Glutamatergic neuron (in vitro differentiated cells): ENCODE measurements around the gene KRTAP10-4. TPM values are rescaled to one million over a fixed set of nuclear protein-coding genes. Genes with fewer than 3 reads are reported as not detected.

Experiments used
- DNase-seq: peaks from one replicate; pipeline ENCODE4 v3.0.0; 2022
- H3K27ac Mint-ChIP-seq: one replicate; pipeline ENCODE4 v1.8.0; 2020; ENCODE audit warnings: mild to moderate bottlenecking, mixed read lengths, inconsistent platforms; ENCODE audit not compliant: unreplicated experiment
- H3K27me3 Mint-ChIP-seq: one replicate; pipeline ENCODE4 v1.8.0; 2020; ENCODE audit warnings: mild to moderate bottlenecking, moderate library complexity, mixed read lengths, inconsistent platforms; ENCODE audit not compliant: unreplicated experiment
- H3K36me3 Mint-ChIP-seq: one replicate; pipeline ENCODE4 v1.8.0; 2020; ENCODE audit warnings: mild to moderate bottlenecking, mixed read lengths, inconsistent platforms; ENCODE audit not compliant: unreplicated experiment
- H3K4me1 Mint-ChIP-seq: one replicate; pipeline ENCODE4 v1.8.0; 2020; ENCODE audit warnings: mild to moderate bottlenecking, low read depth, mixed read lengths, inconsistent platforms; ENCODE audit not compliant: unreplicated experiment
- H3K4me3 Mint-ChIP-seq: one replicate; pipeline ENCODE4 v1.8.0; 2020; ENCODE audit warnings: mild to moderate bottlenecking, mixed read lengths, inconsistent platforms; ENCODE audit not compliant: unreplicated experiment
- H3K9me3 Mint-ChIP-seq: one replicate; pipeline ENCODE4 v1.8.0; 2020; ENCODE audit warnings: mild to moderate bottlenecking, moderate library complexity, mixed read lengths, inconsistent platforms; ENCODE audit not compliant: unreplicated experiment
- CTCF ChIP-seq: fragments of 200-600 bp; sonication (generic); IDR thresholded peaks from one replicate; pipeline ENCODE4 v1.5.0; 2021; ENCODE audit not compliant: partially characterized antibody, unreplicated experiment
- total RNA-seq: library from RNA; stranded (reverse); fragmentation: NEBNext Ultra II Directional; extraction: Animal tissue kit (Norgen Biotek cat#: 25700); gene quantifications from one replicate; pipeline ENCODE4 v1.2.1, GENCODE V29; 2021; ENCODE audit not compliant: unreplicated experiment

KRTAP10-4 gene
- total RNA-seq, 1 donor from 2014 or later = not detected

DNA sequence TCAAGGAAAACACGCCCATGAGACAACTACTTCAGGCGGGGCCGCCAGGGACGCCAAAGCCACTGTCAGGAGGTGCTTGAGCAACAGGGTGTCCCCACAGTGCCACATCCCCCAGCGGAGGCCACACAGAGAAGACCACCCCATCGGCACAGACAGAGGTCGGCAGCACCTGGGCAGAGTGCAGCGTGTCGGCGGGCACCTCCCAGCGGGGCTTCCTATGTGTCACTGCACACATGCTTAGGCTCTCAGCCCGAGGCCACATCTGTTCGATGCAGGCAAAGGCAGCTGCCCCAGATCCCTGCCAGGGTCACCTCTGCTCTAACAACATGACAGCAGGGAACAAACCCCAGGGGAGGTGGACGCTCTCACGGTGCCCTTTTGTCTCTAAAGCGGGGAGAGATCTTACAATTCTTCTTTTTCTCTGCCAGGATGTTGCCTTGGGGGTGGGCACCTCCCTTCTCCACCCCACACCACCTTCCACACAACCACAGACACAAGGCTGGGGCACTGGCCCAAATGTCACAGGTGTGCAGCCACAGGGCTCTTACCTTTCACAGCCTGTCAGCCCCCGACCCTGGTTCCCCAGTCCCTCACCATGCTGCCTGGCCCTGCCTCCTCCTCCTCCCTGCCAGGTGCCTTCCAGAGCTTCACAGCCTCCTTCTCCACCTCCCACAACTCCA, 42.5 kb downstream of the KRTAP10-4 start:
- TF ChIP-seq CTCF = no peak
- no peak for DNase-seq
- peaks cover 10% of the 10 kb centered on the region for H3K4me1 Mint-ChIP-seq
- peak overlapping the region; percentile 31 for H3K27ac Mint-ChIP-seq
- no peak overlapping the region for H3K4me3 Mint-ChIP-seq
- H3K27me3 Mint-ChIP-seq = peaks cover 9% of the 10 kb centered on the region
- peaks cover 21% of the 10 kb centered on the region for H3K9me3 Mint-ChIP-seq
- peaks cover 27% of the 10 kb centered on the region for H3K36me3 Mint-ChIP-seq

GRCh38 chr21:44616591-44616926, 43.0 kb downstream of the KRTAP10-4 start:
- Mint-ChIP-seq H3K4me3 (no peak overlapping the region), H3K36me3 (peaks cover 22% of the 10 kb centered on the region), H3K27me3 (peaks cover 9% of the 10 kb centered on the region), H3K9me3 (peaks cover 19% of the 10 kb centered on the region), H3K4me1 (peaks cover 10% of the 10 kb centered on the region), H3K27ac (peak overlapping the region; percentile 78)
- no peak for DNase-seq
- no peak for TF ChIP-seq CTCF

DNA sequence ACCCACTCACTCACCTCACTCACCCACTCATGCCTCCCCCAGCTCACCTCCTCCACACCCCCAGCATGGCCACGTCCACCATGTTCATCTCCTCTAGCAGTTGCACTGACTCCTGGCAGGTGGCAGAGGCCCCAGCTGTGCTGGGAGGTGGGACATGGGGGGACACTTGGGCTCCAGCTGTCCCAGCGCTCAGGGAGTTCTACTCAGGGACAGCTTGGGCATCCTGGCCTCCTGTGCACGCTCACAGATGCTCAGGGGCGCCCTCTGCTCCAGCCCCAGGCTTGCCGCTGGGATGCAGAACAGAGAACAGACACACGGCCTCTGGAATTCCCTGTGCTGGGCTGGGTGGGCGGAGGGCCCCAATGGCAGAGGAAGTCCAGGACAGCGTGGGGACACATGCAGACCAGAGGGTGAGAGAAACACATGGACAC, 43.6 kb downstream of the KRTAP10-4 start:
- no peak for TF ChIP-seq CTCF
- peak; percentile 49 for DNase-seq

GRCh38 chr21:44618504-44618903, 45.0 kb downstream of the KRTAP10-4 start:
- peaks cover 29% of the 10 kb centered on the region for H3K36me3 Mint-ChIP-seq
- no peak overlapping the region for H3K4me3 Mint-ChIP-seq
- no peak for DNase-seq
- TF ChIP-seq CTCF = no peak
- peaks cover 10% of the 10 kb centered on the region for H3K4me1 Mint-ChIP-seq
- H3K9me3 Mint-ChIP-seq = peaks cover 13% of the 10 kb centered on the region
- no peak overlapping the region for H3K27ac Mint-ChIP-seq
- H3K27me3 Mint-ChIP-seq = peaks cover 9% of the 10 kb centered on the region

More for the DNA sequence above, 43.6 kb downstream of the KRTAP10-4 start:
- peak overlapping the region; percentile 63 for H3K4me3 Mint-ChIP-seq
- H3K36me3 Mint-ChIP-seq = peaks cover 20% of the 10 kb centered on the region
- H3K4me1 Mint-ChIP-seq = peaks cover 10% of the 10 kb centered on the region
- peaks cover 19% of the 10 kb centered on the region for H3K9me3 Mint-ChIP-seq
- H3K27ac Mint-ChIP-seq = peak overlapping the region; percentile 78
- peaks cover 9% of the 10 kb centered on the region for H3K27me3 Mint-ChIP-seq

- Mint-ChIP-seq H3K36me3 (peaks cover 33% of the 10 kb centered on the region), H3K27ac (no peak overlapping the region), H3K4me3 (no peak overlapping the region), H3K27me3 (peaks cover 9% of the 10 kb centered on the region), H3K9me3 (peaks cover 11% of the 10 kb centered on the region), H3K4me1 (peaks cover 10% of the 10 kb centered on the region)
- TF ChIP-seq CTCF = no peak
- DNase-seq = no peak
These were observed 45.4 kb downstream of the KRTAP10-4 start for GRCh38 chr21:44618909-44619308.
